ENCODE data around the gene CYGB.

DNA sequence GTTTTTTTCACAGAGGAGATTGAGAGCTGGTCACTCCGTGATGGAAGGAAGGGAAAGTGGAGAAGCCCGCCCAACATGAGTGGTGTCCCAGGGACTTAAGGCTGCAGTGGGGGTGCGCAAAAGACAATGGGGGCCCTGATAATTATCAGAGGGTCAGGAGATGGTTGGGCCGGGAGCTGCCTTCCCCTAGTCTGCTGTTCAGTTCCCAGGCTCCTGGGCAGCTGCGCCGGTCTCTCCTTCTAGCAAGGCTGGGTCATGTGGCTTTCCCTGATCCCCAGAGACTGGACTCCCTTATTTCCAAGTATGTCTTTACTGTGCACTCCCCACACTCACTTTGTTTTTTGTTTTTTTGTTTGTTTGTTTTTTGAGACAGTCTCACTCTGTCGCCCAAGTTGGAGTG is 16.2 kb downstream of the CYGB start:
- TF ChIP-seq OTX1 (CRISPR knock-in tag; IDR thresholded peaks at IDR 0.05) (no peak), MAFK (IDR thresholded peaks at IDR 0.05; ENCODE audit: low read length) (no peak), CREB1 (IDR thresholded peaks at IDR 0.05) (no peak), CREB1 (CRISPR knock-in tag; IDR thresholded peaks at IDR 0.05) (no peak), RFX1 (IDR thresholded peaks at IDR 0.05) (no peak), PHF8 (IDR thresholded peaks at IDR 0.05; ENCODE audit: borderline replicate concordance, low read length) (no peak), SETDB1 (IDR thresholded peaks at IDR 0.05; ENCODE audit: low read length) (no peak), EP300 (IDR thresholded peaks at IDR 0.05; ENCODE audit: low read length) (no peak), BRF2 (IDR thresholded peaks at IDR 0.05; ENCODE audit: borderline replicate concordance, insufficient read depth, insufficient read length) (no peak)

Data from K562 (cell line).